GM12892 (cell line): ENCODE data around the gene TPD52L1.

Source experiments
- DNase-seq: peaks from one replicate; pipeline ENCODE4 v3.0.0; 2011; ENCODE audit not compliant: insufficient read length
- FAIRE-seq: peaks from 2 replicates; lab custom pipeline; 2011; peaks lifted over from hg19 to GRCh38; lab: Jason Lieb, UNC
- POLR2A ChIP-seq: IDR thresholded peaks from 2 replicates; pipeline ENCODE4 v1.6.1; 2011; ENCODE audit warnings: low read depth, low read length, control low read depth
- POLR2AphosphoS5 ChIP-seq: IDR thresholded peaks from 2 replicates; pipeline ENCODE4 v1.6.1; 2011; ENCODE audit warnings: low read depth, low read length, control low read depth
- TAF1 ChIP-seq: IDR thresholded peaks from 2 replicates; pipeline ENCODE4 v1.6.1; 2011; ENCODE audit warnings: low read depth, mild to moderate bottlenecking, control low read depth, low read length, borderline replicate concordance

Gene TPD52L1

GRCh38 chr6:125285936-125286335, 132.4 kb downstream of the TPD52L1 start:
- TF ChIP-seq POLR2A (no peak), TAF1 (no peak), POLR2AphosphoS5 (no peak)
- FAIRE-seq, result no peak
- DNase-seq, result no peak

GRCh38 chr6:125287718-125288117, 134.1 kb downstream of the TPD52L1 start:
- TF ChIP-seq POLR2A, result no peak
- no peak for TF ChIP-seq TAF1
- no peak for FAIRE-seq
- DNase-seq, result no peak

GRCh38 chr6:125293587-125293986, 140.0 kb downstream of the TPD52L1 start:
- no peak for DNase-seq
- TF ChIP-seq POLR2A (no peak), TAF1 (no peak), POLR2AphosphoS5 (no peak)
- no peak for FAIRE-seq

- FAIRE-seq (no peak), DNase-seq (no peak)
- TF ChIP-seq POLR2AphosphoS5 (no peak), POLR2A (no peak), TAF1 (no peak)
Observed at GRCh38 chr6:125294036-125294435, 140.5 kb downstream of the TPD52L1 start.

GRCh38 chr6:125294925-125295324, 141.4 kb downstream of the TPD52L1 start:
- TF ChIP-seq POLR2AphosphoS5, result no peak
- no peak for TF ChIP-seq POLR2A
- TF ChIP-seq TAF1, result no peak
- DNase-seq (no peak), FAIRE-seq (no peak)

- FAIRE-seq, result no peak
- DNase-seq, result no peak
- TF ChIP-seq POLR2A (no peak), TAF1 (no peak), POLR2AphosphoS5 (no peak)
Observed at GRCh38 chr6:125296471-125296870, 142.9 kb downstream of the TPD52L1 start.

- FAIRE-seq, result no peak
Observed at GRCh38 chr6:125299257-125299656, 145.7 kb downstream of the TPD52L1 start.

GRCh38 chr6:125300992-125301434, 147.4 kb downstream of the TPD52L1 start:
- TF ChIP-seq TAF1 (no peak), POLR2AphosphoS5 (no peak), POLR2A (no peak)
- FAIRE-seq (no peak), DNase-seq (no peak)

More at GRCh38 chr6:125299257-125299656, 145.7 kb downstream of the TPD52L1 start:
- TF ChIP-seq POLR2AphosphoS5 (no peak), POLR2A (no peak), TAF1 (no peak)
- DNase-seq, result no peak

GRCh38 chr6:125301435-125302391, 148.1 kb downstream of the TPD52L1 start, which contains the start of gene HDDC2:
HDDC2 (minus strand) TSS chr6:125301967; CDS start chr6:125301932, 35 bp downstream.
- TF ChIP-seq POLR2AphosphoS5 (peak; percentile 48), TAF1 (0 out of 2 replicates have a peak, but pooled peaks have one; percentile 17), POLR2A (peak; percentile 87)
- DNase-seq (peak; percentile 57), FAIRE-seq (peak; percentile 60)

- no peak for DNase-seq
- FAIRE-seq, result no peak
- no peak for TF ChIP-seq TAF1
- no peak for TF ChIP-seq POLR2AphosphoS5
- no peak for TF ChIP-seq POLR2A
Observed at GRCh38 chr6:125302840-125303511, 149.4 kb downstream of the TPD52L1 start.

GRCh38 chr6:125303512-125303854, 149.9 kb downstream of the TPD52L1 start:
- no peak for FAIRE-seq
- no peak for DNase-seq
- TF ChIP-seq POLR2AphosphoS5 (no peak), POLR2A (no peak), TAF1 (no peak)
